GM12865 (cell line): ENCODE data around the gene MR1.

Experiments
- DNase-seq: peaks from one replicate; pipeline ENCODE4 v3.0.0; 2010; ENCODE audit warnings: low read depth
- H3K4me3 ChIP-seq: 2 replicates; pipeline ENCODE4 v1.5.1; 2011; ENCODE audit warnings: mild to moderate bottlenecking, low read depth, low read length, control low read depth
- CTCF ChIP-seq: IDR thresholded peaks from 2 replicates; pipeline ENCODE4 v1.5.1; 2011; ENCODE audit warnings: low read length, control low read depth, low read depth, inconsistent platforms; ENCODE audit not compliant: insufficient read depth; ENCODE audit errors: missing control alignments

The MR1 gene

GRCh38 chr1:181097242-181097641 lies 63.5 kb downstream of the MR1 start:
- TF ChIP-seq CTCF, result no peak
- no peak for DNase-seq
- H3K4me3 ChIP-seq, result no peak overlapping the region

GRCh38 chr1:181099152-181100014 lies 65.6 kb downstream of the MR1 start:
- peak overlapping the region; percentile 38 for H3K4me3 ChIP-seq
- TF ChIP-seq CTCF, result no peak
- peak; percentile 90 for DNase-seq

- H3K4me3 ChIP-seq, result peak overlapping the region; percentile 38
- no peak for DNase-seq
- TF ChIP-seq CTCF, result no peak
These were observed 66.5 kb downstream of the MR1 start for GRCh38 chr1:181100015-181100905.

- TF ChIP-seq CTCF, result no peak
- no peak overlapping the region for H3K4me3 ChIP-seq
- no peak for DNase-seq
These were observed 67.2 kb downstream of the MR1 start for GRCh38 chr1:181100934-181101333.

- DNase-seq, result no peak
- no peak overlapping the region for H3K4me3 ChIP-seq
These were observed 67.9 kb downstream of the MR1 start for GRCh38 chr1:181101581-181102226.

More at GRCh38 chr1:181101581-181102226, 67.9 kb downstream of the MR1 start:
- TF ChIP-seq CTCF, result no peak
